GM12864 (cell line): ENCODE data around the gene CYBA.
A peak's percentile ranks its signal among the peaks of the same experiment; 100 is the strongest.

Experiments
- DNase-seq: peaks from one replicate; pipeline ENCODE4 v3.0.0-alpha.2; 2011; ENCODE audit warnings: low read depth
- H3K4me3 ChIP-seq: 2 replicates; pipeline ENCODE4 v1.5.1; 2011; ENCODE audit warnings: mild to moderate bottlenecking, low read depth, low read length, control low read depth
- CTCF ChIP-seq: IDR thresholded peaks from 2 replicates; pipeline ENCODE4 v1.5.1; 2011; ENCODE audit warnings: low read depth, mild to moderate bottlenecking, moderate library complexity, low read length, control low read depth, inconsistent platforms; ENCODE audit errors: missing control alignments

Gene CYBA

GRCh38 chr16:88686439-88687253 is 35.8 kb upstream of the CYBA start, which contains the start of gene SNAI3:
Gene SNAI3 (minus strand): TSS chr16:88686507. CDS start chr16:88686406, 101 bp downstream.
- no peak for TF ChIP-seq CTCF
- no peak for DNase-seq
- peak within 1 kb of the TSS; percentile 61 for H3K4me3 ChIP-seq

- peak overlapping the region; percentile 61 for H3K4me3 ChIP-seq
- TF ChIP-seq CTCF = no peak
- DNase-seq = no peak
These were observed 35.2 kb upstream of the CYBA start for GRCh38 chr16:88686062-88686438.

DNA sequence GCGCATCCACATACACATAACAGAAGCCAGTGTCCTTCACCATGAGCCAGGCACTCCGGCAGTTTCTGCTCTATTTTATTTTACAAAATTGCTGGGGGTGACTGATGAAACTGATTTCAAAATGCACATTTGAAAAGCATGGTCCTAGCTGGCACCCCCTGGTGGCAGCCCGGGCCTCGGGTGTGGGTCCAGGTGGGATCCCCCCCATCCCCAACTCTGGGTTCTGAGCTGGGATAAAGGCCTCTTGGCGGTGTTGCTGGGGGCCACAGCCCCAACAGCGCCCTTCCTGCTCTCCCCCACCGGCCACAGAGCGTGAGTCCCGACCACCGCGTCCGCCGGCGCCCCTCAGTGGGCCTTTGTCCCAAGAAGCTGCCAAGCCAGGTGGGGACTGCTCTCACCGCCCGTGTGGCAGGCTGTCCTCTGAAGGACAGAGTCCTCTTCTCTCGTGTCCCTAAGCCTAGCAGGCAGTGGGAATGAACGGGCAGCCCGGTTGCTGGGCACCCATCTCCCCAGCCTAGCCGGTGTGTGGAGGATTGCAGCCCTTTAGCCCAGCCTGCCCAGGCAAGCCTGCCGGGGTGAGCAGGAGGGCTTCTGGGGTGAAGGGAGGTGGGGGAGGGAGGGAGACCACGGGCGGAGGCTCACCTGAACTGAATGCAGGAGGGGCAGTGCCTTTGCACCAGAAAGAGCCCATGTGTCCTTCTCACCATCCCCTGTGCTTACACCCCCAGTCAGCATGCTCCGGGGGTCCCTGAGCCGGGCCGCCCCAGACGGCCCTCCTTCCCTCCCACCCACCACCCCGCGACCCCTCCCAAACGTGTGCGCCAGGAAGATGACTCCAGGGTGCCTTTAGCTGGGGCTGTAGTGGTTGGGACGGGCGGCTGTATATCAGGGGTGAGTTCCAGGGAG is 34.6 kb upstream of the CYBA start:
- peak; percentile 60 for TF ChIP-seq CTCF
- H3K4me3 ChIP-seq = peak overlapping the region; percentile 61
- no peak for DNase-seq

DNA sequence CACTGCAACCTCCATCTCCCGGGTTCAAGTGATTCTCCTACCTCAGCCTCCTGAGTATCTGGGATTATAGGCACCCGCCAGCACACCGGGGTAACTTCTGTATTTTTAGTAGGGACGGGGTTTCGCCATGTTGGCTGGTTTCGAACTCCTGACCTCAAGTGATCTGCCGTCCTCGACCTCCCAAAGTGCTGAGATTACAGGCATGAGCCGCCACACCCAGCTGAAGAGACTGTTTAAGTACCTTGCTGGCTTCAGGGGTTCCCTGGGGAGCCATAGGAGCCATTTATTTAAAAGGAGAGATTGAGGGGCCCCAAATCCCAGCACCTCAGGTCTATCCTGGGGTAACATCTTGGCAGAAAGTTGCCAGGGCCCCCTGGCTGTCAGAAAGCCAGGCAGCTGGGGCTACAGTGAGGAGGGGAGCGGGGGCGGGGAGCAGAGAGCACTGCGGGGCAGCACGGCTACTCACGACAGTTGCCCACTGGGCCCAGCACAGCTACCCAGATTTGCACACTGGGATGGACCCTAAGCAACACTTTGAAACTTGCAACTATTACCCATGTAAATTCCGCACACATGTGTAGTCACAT is 33.8 kb upstream of the CYBA start:
- DNase-seq = no peak
- TF ChIP-seq CTCF = no peak
- no peak overlapping the region for H3K4me3 ChIP-seq

DNA sequence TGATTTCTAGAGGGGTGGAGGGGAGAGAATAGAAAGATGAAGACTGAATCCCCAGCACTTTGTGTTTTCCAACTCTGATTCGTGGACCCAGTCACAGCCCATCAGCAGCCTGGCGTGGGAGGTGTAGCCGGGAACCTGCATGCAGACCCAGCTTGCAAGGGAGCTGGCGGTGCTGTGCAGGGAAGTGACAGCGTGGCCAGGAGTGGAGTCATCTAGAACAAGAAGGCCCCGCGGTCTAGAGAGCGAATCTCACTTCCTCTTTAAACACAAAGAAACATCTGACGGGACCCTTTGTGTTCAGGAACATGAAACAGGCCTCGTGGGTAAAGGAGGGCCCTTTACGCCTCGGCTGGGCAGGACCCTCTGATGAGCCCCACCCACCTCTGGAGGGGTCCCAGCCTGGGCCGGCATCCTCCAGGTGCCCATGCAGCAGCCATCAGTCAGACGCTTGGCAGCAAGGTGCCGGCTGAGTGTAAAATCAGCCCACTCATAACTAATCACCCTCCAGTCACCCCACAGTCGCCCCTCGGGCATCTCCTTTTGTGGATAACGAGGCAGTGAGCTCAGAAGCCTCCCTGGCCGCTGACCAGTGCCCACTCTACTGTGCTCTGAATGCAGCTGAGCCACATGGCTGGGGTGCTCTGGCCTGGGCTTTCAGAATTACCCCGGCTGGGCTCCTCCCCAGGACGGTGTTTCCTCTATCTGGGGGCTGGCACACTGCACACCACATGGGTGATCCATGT is 31.0 kb upstream of the CYBA start:
- DNase-seq = peak; percentile 94
- H3K4me3 ChIP-seq = peak overlapping the region; percentile 24
- no peak for TF ChIP-seq CTCF

- peak; percentile 85 for TF ChIP-seq CTCF
- peak overlapping the region; percentile 24 for H3K4me3 ChIP-seq
- DNase-seq = peak; percentile 68
These were observed 30.3 kb upstream of the CYBA start for GRCh38 chr16:88681084-88681680.
